ENCODE results near the gene TECR.

GRCh38 chr19:14519245-14519859 is 10.0 kb upstream of the TECR start:
- TF ChIP-seq CTCF (IDR thresholded peaks at IDR 0.05; ENCODE audit: insufficient read depth, low read length, poor library complexity, severe bottlenecking): no peak
- TF ChIP-seq EZH2phosphoT487 (conservative IDR thresholded peaks at IDR 0.05; ENCODE audit: low read length): no peak
